GM06990 (cell line): ENCODE results near the gene VPS4A.

ENCODE experiments used
- DNase-seq: peaks from one replicate; pipeline ENCODE4 v3.0.0-alpha.2; 2011; ENCODE audit not compliant: insufficient read length; ENCODE audit errors: extremely low read depth
- H3K27me3 ChIP-seq: replicated peaks from 2 replicates; pipeline ENCODE4 v1.6.0; 2011; ENCODE audit warnings: low read length; ENCODE audit not compliant: control insufficient read depth, insufficient read depth
- H3K36me3 ChIP-seq: 2 replicates; pipeline ENCODE4 v1.5.1; 2011; ENCODE audit warnings: low read length; ENCODE audit not compliant: control insufficient read depth, insufficient read depth
- H3K4me3 ChIP-seq: replicated peaks from 2 replicates; pipeline ENCODE4 v1.5.1; 2011; ENCODE audit warnings: low read depth, mild to moderate bottlenecking, control low read depth, low read length
- TF ChIP-seq, protein P1 (sequence below): IDR thresholded peaks from 2 replicates; pipeline ENCODE4 v1.5.1; 2011; ENCODE audit warnings: low read length, control low read depth, mild to moderate bottlenecking, inconsistent platforms; ENCODE audit not compliant: insufficient read depth, poor library complexity, severe bottlenecking

The VPS4A gene

DNA sequence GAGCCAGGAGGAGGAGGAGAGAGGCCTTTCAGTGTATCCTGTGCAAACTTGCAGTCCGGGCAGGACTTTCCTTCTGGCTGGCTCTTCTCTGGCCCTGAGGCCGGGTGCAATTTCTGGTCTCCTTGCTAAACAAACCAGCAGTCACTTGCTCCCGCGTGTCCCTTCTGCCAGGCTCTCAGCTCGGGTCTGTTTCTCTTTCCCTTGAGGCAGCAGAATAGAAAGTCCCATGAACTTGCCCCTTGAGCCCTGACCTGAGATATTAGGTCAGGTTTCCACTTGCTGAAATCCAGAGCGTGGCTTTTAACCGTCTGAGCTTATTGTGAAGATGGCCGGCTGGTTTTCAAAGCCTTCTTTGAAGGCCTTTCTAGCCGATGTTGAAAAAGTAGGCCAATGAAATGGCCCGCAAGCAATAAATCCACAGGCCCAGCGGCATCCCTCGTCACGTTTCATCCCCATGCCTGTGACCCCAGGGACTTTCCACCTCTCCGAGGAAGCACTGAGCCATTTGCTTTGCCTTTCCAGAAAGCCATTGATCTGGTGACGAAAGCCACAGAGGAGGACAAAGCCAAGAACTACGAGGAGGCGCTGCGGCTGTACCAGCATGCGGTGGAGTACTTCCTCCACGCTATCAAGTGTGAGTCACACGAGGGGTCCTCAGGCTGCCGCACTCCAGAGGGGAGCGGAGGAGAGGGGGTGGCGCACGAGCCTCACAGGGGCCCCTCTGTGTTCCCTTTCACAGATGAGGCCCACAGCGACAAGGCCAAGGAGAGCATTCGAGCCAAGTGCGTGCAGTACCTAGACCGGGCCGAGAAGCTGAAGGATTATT is 4.5 kb downstream of the VPS4A start:
- no peak for DNase-seq
- Histone ChIP-seq H3K36me3 (peaks cover 44% of the 10 kb centered on the region), H3K4me3 (no peak overlapping the region), H3K27me3 (no peaks in the 10 kb centered on the region)
- TF ChIP-seq, protein P1, sequence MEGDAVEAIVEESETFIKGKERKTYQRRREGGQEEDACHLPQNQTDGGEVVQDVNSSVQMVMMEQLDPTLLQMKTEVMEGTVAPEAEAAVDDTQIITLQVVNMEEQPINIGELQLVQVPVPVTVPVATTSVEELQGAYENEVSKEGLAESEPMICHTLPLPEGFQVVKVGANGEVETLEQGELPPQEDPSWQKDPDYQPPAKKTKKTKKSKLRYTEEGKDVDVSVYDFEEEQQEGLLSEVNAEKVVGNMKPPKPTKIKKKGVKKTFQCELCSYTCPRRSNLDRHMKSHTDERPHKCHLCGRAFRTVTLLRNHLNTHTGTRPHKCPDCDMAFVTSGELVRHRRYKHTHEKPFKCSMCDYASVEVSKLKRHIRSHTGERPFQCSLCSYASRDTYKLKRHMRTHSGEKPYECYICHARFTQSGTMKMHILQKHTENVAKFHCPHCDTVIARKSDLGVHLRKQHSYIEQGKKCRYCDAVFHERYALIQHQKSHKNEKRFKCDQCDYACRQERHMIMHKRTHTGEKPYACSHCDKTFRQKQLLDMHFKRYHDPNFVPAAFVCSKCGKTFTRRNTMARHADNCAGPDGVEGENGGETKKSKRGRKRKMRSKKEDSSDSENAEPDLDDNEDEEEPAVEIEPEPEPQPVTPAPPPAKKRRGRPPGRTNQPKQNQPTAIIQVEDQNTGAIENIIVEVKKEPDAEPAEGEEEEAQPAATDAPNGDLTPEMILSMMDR: no peak

DNA sequence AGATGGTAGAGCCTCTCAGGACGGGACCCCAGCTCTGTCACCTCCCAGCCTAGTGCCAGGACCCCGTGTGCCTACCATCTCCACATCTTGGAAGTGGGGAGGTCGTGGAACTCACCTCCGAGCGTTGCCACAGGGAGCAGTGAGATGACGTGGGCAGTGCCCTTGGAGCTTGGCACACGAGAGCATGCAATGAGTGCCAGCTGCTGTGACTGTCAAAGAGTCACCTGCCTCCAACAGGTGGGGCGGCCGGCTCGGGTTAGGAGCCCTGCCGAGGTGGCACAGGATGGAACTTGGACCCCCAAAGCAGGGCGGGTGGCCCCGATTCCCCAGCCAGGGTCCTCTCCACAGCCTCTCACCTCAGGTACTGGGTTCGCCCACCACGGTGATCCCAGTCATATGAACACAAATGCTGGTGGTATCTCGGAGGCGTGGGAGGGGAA is 5.5 kb downstream of the VPS4A start:
- H3K4me3 ChIP-seq: no peak overlapping the region
- no peak for DNase-seq
- H3K36me3 ChIP-seq: peaks cover 51% of the 10 kb centered on the region
- TF ChIP-seq, protein P1: no peak
- H3K27me3 ChIP-seq: no peaks in the 10 kb centered on the region

DNA sequence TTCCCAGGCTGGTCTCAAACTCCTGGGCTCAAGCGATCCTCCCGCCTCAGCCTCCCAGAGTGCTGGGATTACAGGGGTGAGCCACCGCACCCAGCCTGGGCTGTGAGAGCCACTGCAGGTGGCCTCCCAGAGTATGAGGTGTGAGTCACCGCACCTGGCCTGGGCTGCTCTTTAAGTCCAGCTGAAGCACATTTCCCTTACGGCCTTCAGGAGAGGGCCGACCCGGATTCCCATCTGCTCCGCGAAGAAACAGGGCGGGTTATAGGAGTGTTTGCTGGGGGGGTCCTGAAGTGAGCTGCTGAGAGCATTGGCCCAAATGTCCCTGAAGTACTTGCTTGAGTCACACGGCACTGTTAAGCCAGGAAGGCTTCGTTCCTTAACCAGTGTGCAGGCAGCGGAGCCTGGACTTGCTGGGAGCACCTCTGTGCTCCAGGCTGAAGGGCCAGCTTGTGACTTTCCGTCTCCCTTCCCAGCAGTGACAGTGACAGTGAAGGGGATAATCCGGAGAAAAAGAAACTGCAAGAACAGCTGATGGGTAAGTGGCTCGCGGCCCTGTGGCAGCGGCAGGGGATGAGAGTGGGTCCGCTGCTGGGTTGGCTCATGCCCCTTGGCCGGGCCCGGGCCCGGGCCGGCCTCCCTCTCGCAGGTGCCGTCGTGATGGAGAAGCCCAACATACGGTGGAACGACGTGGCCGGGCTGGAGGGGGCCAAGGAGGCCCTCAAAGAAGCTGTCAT is 7.2 kb downstream of the VPS4A start:
- H3K36me3 ChIP-seq: peaks cover 63% of the 10 kb centered on the region
- TF ChIP-seq, protein P1: no peak
- no peak for DNase-seq

DNA sequence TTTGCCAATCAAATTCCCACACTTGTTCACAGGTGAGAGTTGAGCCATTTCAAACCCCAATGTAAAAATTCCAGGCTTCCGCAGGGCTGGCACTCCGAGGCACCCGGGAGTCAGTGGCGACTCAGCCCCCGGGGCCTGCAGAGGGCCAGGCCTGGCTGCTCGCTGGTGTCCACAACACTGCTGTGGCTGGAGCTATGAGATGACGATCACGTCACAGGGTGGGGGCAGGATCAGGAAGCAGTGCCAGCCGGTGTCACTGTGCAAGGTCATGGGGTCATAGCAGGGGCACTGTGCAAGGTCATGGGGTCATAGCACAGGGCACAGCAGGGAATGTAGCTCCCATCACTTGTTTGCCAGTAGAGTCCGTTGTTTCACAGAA is 7.8 kb downstream of the VPS4A start:
- Histone ChIP-seq H3K4me3 (no peak overlapping the region), H3K27me3 (no peaks in the 10 kb centered on the region), H3K36me3 (peaks cover 65% of the 10 kb centered on the region)
- TF ChIP-seq, protein P1: no peak
- no peak for DNase-seq

More for the DNA sequence above, 7.2 kb downstream of the VPS4A start:
- no peaks in the 10 kb centered on the region for H3K27me3 ChIP-seq
- H3K4me3 ChIP-seq: no peak overlapping the region

DNA sequence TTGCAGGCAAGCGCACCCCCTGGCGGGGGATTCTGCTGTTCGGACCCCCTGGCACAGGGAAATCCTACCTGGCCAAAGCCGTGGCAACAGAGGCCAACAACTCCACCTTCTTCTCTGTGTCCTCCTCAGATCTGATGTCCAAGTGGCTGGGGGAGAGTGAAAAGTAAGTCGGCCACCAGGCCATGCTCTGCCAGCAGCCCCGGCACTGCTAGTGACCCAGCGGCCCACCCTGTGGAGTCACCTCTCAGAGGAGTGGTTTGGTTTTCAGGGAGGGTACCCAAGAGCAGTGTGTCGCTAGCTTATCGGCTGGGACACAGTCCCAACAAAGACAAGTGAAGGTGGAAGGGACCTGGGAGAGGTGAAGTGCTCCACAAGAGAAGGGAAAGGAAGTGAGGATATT is 8.2 kb downstream of the VPS4A start:
- peaks cover 68% of the 10 kb centered on the region for H3K36me3 ChIP-seq

More for the DNA sequence above, 8.2 kb downstream of the VPS4A start:
- no peaks in the 10 kb centered on the region for H3K27me3 ChIP-seq
- TF ChIP-seq, protein P1: no peak
- no peak overlapping the region for H3K4me3 ChIP-seq
- DNase-seq: no peak
